ENCODE results near the gene PPP5C.

DNA sequence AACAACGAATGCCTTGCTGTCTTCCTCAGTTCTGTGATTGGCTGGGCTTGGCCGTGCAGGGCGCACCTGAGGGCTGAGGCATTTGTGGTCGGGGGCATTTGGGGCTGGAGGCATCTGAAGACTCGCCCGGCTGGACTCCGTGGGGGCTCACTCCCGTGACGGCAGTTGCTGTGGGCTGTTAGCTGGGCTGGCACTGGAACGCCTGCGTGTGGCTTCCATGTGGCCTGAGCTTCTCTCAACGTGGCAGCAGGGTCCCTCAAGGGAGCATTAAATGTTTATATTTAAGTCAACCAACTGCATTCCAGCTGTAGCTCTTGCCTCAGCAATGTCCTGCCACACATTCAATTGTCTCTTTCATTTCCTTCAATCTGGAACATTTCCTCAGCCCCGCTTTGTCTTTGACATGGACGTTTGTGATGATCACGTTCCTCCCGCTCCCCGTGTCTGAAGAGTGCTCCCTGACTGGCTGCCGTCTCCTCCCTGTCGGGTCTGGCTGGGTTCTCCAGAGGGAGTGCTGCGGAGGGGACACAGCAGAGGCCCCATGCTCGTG lies 45.4 kb downstream of the PPP5C start:
- TF ChIP-seq, protein P1, sequence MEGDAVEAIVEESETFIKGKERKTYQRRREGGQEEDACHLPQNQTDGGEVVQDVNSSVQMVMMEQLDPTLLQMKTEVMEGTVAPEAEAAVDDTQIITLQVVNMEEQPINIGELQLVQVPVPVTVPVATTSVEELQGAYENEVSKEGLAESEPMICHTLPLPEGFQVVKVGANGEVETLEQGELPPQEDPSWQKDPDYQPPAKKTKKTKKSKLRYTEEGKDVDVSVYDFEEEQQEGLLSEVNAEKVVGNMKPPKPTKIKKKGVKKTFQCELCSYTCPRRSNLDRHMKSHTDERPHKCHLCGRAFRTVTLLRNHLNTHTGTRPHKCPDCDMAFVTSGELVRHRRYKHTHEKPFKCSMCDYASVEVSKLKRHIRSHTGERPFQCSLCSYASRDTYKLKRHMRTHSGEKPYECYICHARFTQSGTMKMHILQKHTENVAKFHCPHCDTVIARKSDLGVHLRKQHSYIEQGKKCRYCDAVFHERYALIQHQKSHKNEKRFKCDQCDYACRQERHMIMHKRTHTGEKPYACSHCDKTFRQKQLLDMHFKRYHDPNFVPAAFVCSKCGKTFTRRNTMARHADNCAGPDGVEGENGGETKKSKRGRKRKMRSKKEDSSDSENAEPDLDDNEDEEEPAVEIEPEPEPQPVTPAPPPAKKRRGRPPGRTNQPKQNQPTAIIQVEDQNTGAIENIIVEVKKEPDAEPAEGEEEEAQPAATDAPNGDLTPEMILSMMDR (conservative IDR thresholded peaks at IDR 0.05; ENCODE audit: low read depth, low read length), result no peak
- TF ChIP-seq EZH2phosphoT487 (IDR thresholded peaks at IDR 0.05; ENCODE audit: borderline replicate concordance, low read length), result no peak

All from PC-3 (cell line).